Neuron (in vitro differentiated cells): Measurements from ENCODE around the gene F3.

Experiments
- H2AFZ ChIP-seq: one replicate; pipeline ENCODE4 v1.6.1; 2013; ENCODE audit warnings: low read depth, mild to moderate bottlenecking, inconsistent platforms, low read length, moderate library complexity
- H3K27me3 ChIP-seq: one replicate; pipeline ENCODE4 v1.6.1; 2013; ENCODE audit warnings: low read length; ENCODE audit not compliant: insufficient read depth
- H3K36me3 ChIP-seq: one replicate; pipeline ENCODE4 v1.6.1; 2013; ENCODE audit warnings: low read length; ENCODE audit not compliant: insufficient read depth
- H3K4me1 ChIP-seq: one replicate; pipeline ENCODE4 v1.6.1; 2013; ENCODE audit warnings: low read length; ENCODE audit not compliant: insufficient read depth
- H3K4me3 ChIP-seq: 2 replicates; pipeline ENCODE4 v1.5.1; 2013; ENCODE audit warnings: mild to moderate bottlenecking, low read length, moderate library complexity
- H3K9me3 ChIP-seq: one replicate; pipeline ENCODE4 v1.6.1; 2013; ENCODE audit warnings: low read length

Gene F3

GRCh38 chr1:94530373-94530878 lies 11.1 kb downstream of the F3 start:
- H2AFZ ChIP-seq = no peak overlapping the region
- no peaks in the 10 kb centered on the region for H3K27me3 ChIP-seq
- H3K36me3 ChIP-seq = peaks cover 21% of the 10 kb centered on the region
- no peaks in the 10 kb centered on the region for H3K4me1 ChIP-seq
- H3K4me3 ChIP-seq = no peak overlapping the region
- H3K9me3 ChIP-seq = peaks cover 5% of the 10 kb centered on the region

GRCh38 chr1:94529416-94529815 lies 12.1 kb downstream of the F3 start:
- H3K27me3 ChIP-seq = no peaks in the 10 kb centered on the region
- H3K4me3 ChIP-seq = no peak overlapping the region
- H3K9me3 ChIP-seq = peaks cover 5% of the 10 kb centered on the region
- no peaks in the 10 kb centered on the region for H3K4me1 ChIP-seq
- H2AFZ ChIP-seq = no peak overlapping the region
- H3K36me3 ChIP-seq = peaks cover 12% of the 10 kb centered on the region

DNA sequence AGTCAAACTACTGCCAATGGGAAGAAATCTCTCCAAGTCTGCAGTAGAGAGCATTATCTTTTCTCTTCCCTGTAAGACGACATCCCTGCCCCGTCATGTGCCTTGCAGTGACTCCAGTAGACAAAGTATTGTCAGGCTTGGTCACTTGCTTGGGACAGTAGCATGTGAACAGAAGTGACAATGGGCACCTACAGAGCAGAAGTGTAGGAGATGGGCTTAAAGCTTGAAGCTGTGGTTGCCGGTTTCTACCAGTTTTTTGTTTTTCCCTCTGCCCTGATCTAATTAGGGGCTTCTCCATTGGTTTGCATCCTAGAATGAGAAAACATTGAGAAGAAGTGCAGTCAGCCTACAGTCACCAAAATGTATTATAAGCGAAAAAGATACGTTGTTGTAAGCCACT lies 12.7 kb downstream of the F3 start:
- H3K9me3 ChIP-seq = peaks cover 5% of the 10 kb centered on the region
- H2AFZ ChIP-seq = no peak overlapping the region
- H3K4me3 ChIP-seq = no peak overlapping the region
- no peaks in the 10 kb centered on the region for H3K4me1 ChIP-seq
- H3K36me3 ChIP-seq = peaks cover 9% of the 10 kb centered on the region
- H3K27me3 ChIP-seq = no peaks in the 10 kb centered on the region

DNA sequence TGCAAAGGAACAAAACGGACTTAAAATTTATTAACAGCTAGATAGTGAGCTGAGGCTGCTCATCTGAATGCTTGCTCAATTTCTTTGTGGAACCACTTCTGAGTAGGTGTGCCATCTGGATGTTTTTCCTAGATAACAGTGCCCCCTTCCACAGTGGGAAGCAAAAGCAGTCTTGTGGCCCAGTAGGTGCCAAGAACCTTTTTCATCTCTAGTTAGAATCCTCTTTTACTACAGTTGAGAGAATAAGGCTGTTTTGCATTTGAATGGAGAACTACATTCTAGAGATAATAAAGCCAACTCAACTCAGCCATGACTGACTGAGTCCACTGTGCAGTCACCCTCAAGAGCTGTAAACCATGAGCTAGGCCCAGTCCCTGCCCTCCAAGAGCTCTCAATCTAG lies 13.3 kb downstream of the F3 start:
- H3K4me3 ChIP-seq = no peak overlapping the region
- H3K4me1 ChIP-seq = no peaks in the 10 kb centered on the region
- H3K27me3 ChIP-seq = no peaks in the 10 kb centered on the region
- peaks cover 5% of the 10 kb centered on the region for H3K9me3 ChIP-seq
- H2AFZ ChIP-seq = no peak overlapping the region
- H3K36me3 ChIP-seq = peaks cover 9% of the 10 kb centered on the region

- H3K4me1 ChIP-seq = peaks cover 3% of the 10 kb centered on the region
- peaks cover 4% of the 10 kb centered on the region for H3K36me3 ChIP-seq
- peaks cover 5% of the 10 kb centered on the region for H3K9me3 ChIP-seq
- no peaks in the 10 kb centered on the region for H3K27me3 ChIP-seq
- no peak overlapping the region for H2AFZ ChIP-seq
- H3K4me3 ChIP-seq = no peak overlapping the region
Measured at GRCh38 chr1:94527447-94528031, 14.0 kb downstream of the F3 start.

GRCh38 chr1:94526152-94526980 lies 15.2 kb downstream of the F3 start:
- Histone ChIP-seq H3K9me3 (peaks cover 5% of the 10 kb centered on the region), H3K36me3 (no peaks in the 10 kb centered on the region), H3K4me3 (no peak overlapping the region), H3K27me3 (no peaks in the 10 kb centered on the region), H3K4me1 (peaks cover 5% of the 10 kb centered on the region), H2AFZ (no peak overlapping the region)

- Histone ChIP-seq H2AFZ (no peak overlapping the region), H3K9me3 (peaks cover 2% of the 10 kb centered on the region), H3K4me3 (no peak overlapping the region), H3K27me3 (no peaks in the 10 kb centered on the region), H3K4me1 (peaks cover 5% of the 10 kb centered on the region), H3K36me3 (no peaks in the 10 kb centered on the region)
Measured at GRCh38 chr1:94524531-94524930, 17.0 kb downstream of the F3 start.

DNA sequence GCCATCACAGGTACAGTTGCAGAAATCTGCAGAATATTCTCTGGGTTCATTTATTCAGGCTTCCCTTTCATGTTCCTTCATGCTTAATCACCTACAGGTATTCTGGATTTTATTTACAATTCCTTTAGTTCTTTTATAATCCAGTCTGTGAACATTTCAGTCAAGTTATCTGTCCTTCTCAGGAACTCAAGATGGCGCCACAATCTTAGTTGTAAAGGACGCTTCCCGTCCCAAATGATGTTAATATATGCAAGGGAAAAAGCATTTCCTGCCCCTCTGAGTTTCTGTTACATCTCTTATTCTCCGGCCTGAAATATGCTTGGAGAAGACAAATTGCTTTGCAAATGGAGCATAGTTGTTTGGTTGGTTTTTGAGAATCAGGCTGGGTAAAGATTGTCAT lies 19.3 kb downstream of the F3 start:
- H3K9me3 ChIP-seq = no peaks in the 10 kb centered on the region
- no peak overlapping the region for H3K4me3 ChIP-seq
- peaks cover 5% of the 10 kb centered on the region for H3K4me1 ChIP-seq
- peaks cover 4% of the 10 kb centered on the region for H3K36me3 ChIP-seq
- H2AFZ ChIP-seq = no peak overlapping the region
- H3K27me3 ChIP-seq = no peaks in the 10 kb centered on the region

GRCh38 chr1:94519351-94519750 lies 22.2 kb downstream of the F3 start:
- no peak overlapping the region for H2AFZ ChIP-seq
- peaks cover 5% of the 10 kb centered on the region for H3K4me1 ChIP-seq
- no peak overlapping the region for H3K4me3 ChIP-seq
- no peaks in the 10 kb centered on the region for H3K9me3 ChIP-seq
- H3K27me3 ChIP-seq = no peaks in the 10 kb centered on the region
- H3K36me3 ChIP-seq = peaks cover 4% of the 10 kb centered on the region

GRCh38 chr1:94515296-94515947 lies 26.1 kb downstream of the F3 start:
- Histone ChIP-seq H3K27me3 (no peaks in the 10 kb centered on the region), H3K36me3 (peaks cover 4% of the 10 kb centered on the region), H3K4me3 (no peak overlapping the region), H3K4me1 (no peaks in the 10 kb centered on the region), H3K9me3 (no peaks in the 10 kb centered on the region), H2AFZ (no peak overlapping the region)

DNA sequence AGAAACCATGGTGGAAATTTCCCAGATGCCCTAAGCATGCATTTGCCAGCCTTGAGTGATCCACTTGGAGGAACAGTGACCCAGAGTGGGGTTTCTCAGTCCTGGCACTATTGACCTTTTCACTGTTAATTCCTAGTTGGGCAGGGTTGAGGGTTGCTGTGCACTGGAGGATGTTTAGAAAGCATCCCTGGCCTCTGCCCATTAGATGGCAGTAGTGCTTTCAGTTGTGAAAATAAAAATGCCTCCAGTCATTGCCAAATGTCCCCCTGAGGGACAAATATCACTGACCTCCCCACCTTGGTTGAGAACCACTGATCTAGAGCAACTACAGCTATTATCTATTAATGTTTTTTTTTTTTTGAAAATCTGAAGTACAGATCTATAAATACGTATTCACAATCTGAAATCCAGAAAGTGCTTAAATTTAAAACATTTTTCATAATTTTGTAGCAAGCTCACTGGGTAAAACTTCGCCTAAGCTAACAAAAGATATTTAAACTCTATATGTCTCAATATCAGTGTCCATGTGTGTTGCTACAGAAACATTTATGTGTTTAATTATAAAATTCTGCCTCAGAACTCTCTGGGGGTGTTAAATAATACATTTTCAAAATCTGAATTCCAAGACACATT lies 27.3 kb downstream of the F3 start:
- Histone ChIP-seq H3K4me3 (no peak overlapping the region), H3K36me3 (peaks cover 4% of the 10 kb centered on the region), H3K9me3 (no peaks in the 10 kb centered on the region), H3K27me3 (no peaks in the 10 kb centered on the region), H3K4me1 (no peaks in the 10 kb centered on the region), H2AFZ (no peak overlapping the region)

DNA sequence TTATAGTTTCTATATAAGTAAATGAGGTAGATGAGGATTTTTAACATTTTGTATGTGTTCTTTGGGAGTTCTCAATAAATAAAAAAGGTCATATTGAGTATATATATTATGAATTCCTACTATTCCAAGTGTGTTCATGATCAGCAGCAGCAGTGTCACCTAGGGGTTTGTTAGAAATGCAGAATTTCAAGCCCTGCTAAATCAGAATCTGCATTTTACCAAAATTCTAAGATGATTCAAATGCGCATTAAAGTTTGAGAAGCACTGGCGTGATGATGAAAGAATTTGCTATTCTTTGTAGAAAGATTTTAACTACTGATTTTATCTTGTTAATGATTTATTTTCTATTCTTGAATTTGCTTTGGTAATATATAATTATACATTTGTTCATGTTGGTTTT lies 28.7 kb downstream of the F3 start:
- Histone ChIP-seq H3K4me3 (no peak overlapping the region), H2AFZ (no peak overlapping the region), H3K27me3 (no peaks in the 10 kb centered on the region), H3K9me3 (no peaks in the 10 kb centered on the region), H3K36me3 (peaks cover 4% of the 10 kb centered on the region), H3K4me1 (no peaks in the 10 kb centered on the region)

- Histone ChIP-seq H3K27me3 (no peaks in the 10 kb centered on the region), H3K4me3 (no peak overlapping the region), H3K4me1 (no peaks in the 10 kb centered on the region), H3K9me3 (peaks cover 2% of the 10 kb centered on the region), H2AFZ (no peak overlapping the region), H3K36me3 (peaks cover 30% of the 10 kb centered on the region)
Measured at GRCh38 chr1:94504601-94505000, 37.0 kb downstream of the F3 start.
